CD14-positive monocyte (primary cell): Measurements from ENCODE around the gene MBL2. TPM values are rescaled to one million over a fixed set of nuclear protein-coding genes. Genes with fewer than 3 reads are reported as not detected.

Experiments
- DNase-seq, 3 donors: peaks; one replicate each; pipeline ENCODE4 v3.0.0-alpha.2; 2011 to 2022
- H2AFZ ChIP-seq: 2 replicates; pipeline ENCODE4 v1.6.0; 2012; ENCODE audit warnings: mild to moderate bottlenecking, low read depth, low read length, inconsistent platforms; ENCODE audit not compliant: insufficient read depth, poor library complexity, severe bottlenecking
- H3K27ac ChIP-seq, 2 donors: 1 replicate in 1 of 2; 2 replicates in 1 of 2; pipeline ENCODE4 v1.5.1; 2012 to 2013; ENCODE audit warnings: low read length in 2 of 2, control low read depth in 1 of 2, inconsistent platforms in 1 of 2, low read depth in 1 of 2, mild to moderate bottlenecking in 1 of 2
- H3K27me3 ChIP-seq, 2 donors: one replicate each; pipeline versions ENCODE4 v1.6.0 to v1.6.1; 2011 to 2013; ENCODE audit warnings: low read length in 2 of 2; ENCODE audit not compliant: control insufficient read depth in 2 of 2, insufficient read depth in 2 of 2
- H3K36me3 ChIP-seq, 2 donors: replicated peaks in 1 of 2; 1 replicate in 1 of 2; 2 replicates in 1 of 2; pipeline versions ENCODE4 v1.5.1 to v1.6.1; 2012 to 2013; ENCODE audit warnings: low read length in 2 of 2, control low read depth in 1 of 2, inconsistent platforms in 1 of 2, mild to moderate bottlenecking in 1 of 2; ENCODE audit not compliant: insufficient read depth in 2 of 2, control insufficient read depth in 1 of 2
- H3K4me1 ChIP-seq, 2 donors: 1 replicate in 1 of 2; 2 replicates in 1 of 2; pipeline versions ENCODE4 v1.5.1 to v1.6.1; 2012 to 2013; ENCODE audit warnings: low read length in 2 of 2, control low read depth in 1 of 2, inconsistent platforms in 1 of 2, mild to moderate bottlenecking in 1 of 2, moderate library complexity in 1 of 2; ENCODE audit not compliant: insufficient read depth in 2 of 2, control insufficient read depth in 1 of 2
- H3K4me2 ChIP-seq: replicated peaks from 2 replicates; pipeline ENCODE3; 2012; ENCODE audit warnings: low read length, moderate library complexity, mild to moderate bottlenecking; ENCODE audit not compliant: poor library complexity, severe bottlenecking; ENCODE audit errors: extremely low read depth
- H3K4me3 ChIP-seq, 3 experiments: fragments of 200-600 bp in 1 of 3; sonication (generic) in 1 of 3; replicated peaks in 1 of 3; 1 replicate in 2 of 3; 2 replicates in 1 of 3; pipeline ENCODE4 v1.5.1; 2011 to 2013; ENCODE audit warnings: low read length in 3 of 3, mild to moderate bottlenecking in 3 of 3, control low read depth in 2 of 3, low read depth in 2 of 3, inconsistent platforms in 1 of 3, moderate library complexity in 1 of 3
- H3K79me2 ChIP-seq: 2 replicates; pipeline ENCODE4 v1.6.0; 2012; ENCODE audit warnings: mild to moderate bottlenecking, control low read depth, inconsistent platforms, low read length, moderate library complexity; ENCODE audit not compliant: insufficient read depth
- H3K9ac ChIP-seq: 2 replicates; pipeline ENCODE4 v1.6.0; 2017; ENCODE audit warnings: low read length, mild to moderate bottlenecking; ENCODE audit not compliant: insufficient read depth, poor library complexity, severe bottlenecking
- H3K9me3 ChIP-seq, 2 donors: replicated peaks in 1 of 2; 1 replicate in 1 of 2; 2 replicates in 1 of 2; pipeline versions ENCODE4 v1.5.1 to v1.6.1; 2012 to 2013; ENCODE audit warnings: low read length in 2 of 2, control low read depth in 1 of 2; ENCODE audit not compliant: control insufficient read depth in 1 of 2, insufficient read depth in 1 of 2
- H4K20me1 ChIP-seq: 2 replicates; pipeline ENCODE4 v1.6.0; 2012; ENCODE audit warnings: mild to moderate bottlenecking, low read length, control low read depth, moderate library complexity; ENCODE audit not compliant: insufficient read depth
- H3K27ac Mint-ChIP-seq, 7 donors: one replicate each; pipeline ENCODE4 v1.8.0; 2020; ENCODE audit warnings: mild to moderate bottlenecking in 7 of 7, mixed read lengths in 7 of 7, moderate library complexity in 6 of 7, inconsistent platforms in 2 of 7
- H3K27me3 Mint-ChIP-seq, 3 donors: one replicate each; pipeline ENCODE4 v1.8.0; 2021 to 2022; ENCODE audit warnings: low read depth in 3 of 3, mild to moderate bottlenecking in 3 of 3, mixed read lengths in 3 of 3, moderate library complexity in 3 of 3, inconsistent platforms in 1 of 3
- H3K36me3 Mint-ChIP-seq, 2 donors: one replicate each; pipeline ENCODE4 v1.8.0; 2020; ENCODE audit warnings: mixed read lengths in 2 of 2, inconsistent platforms in 1 of 2, mild to moderate bottlenecking in 1 of 2
- H3K4me1 Mint-ChIP-seq: one replicate; pipeline ENCODE4 v1.8.0; 2020; ENCODE audit warnings: mild to moderate bottlenecking, mixed read lengths
- H3K4me3 Mint-ChIP-seq, 2 donors: one replicate each; pipeline ENCODE4 v1.8.0; 2020; ENCODE audit warnings: mild to moderate bottlenecking in 2 of 2, mixed read lengths in 2 of 2, moderate library complexity in 1 of 2
- H3K9me3 Mint-ChIP-seq, 7 donors: one replicate each; pipeline ENCODE4 v1.8.0; 2020 to 2022; ENCODE audit warnings: mixed read lengths in 7 of 7, mild to moderate bottlenecking in 6 of 7, moderate library complexity in 6 of 7, inconsistent platforms in 2 of 7
- CTCF ChIP-seq: fragments of 200-600 bp; IDR thresholded peaks from one replicate; pipeline ENCODE4 v1.8.0; 2022; ENCODE audit warnings: antibody characterized with exemption, mild to moderate bottlenecking
- WGBS: methylation state at CpG from one replicate; pipeline ENCODE4 v1.1.5; 2013; ENCODE audit warnings: missing lambda C conversion rate; ENCODE audit not compliant: insufficient coverage; 5-methylcytosine and 5-hydroxymethylcytosine counted together
- intact Hi-C, 2 donors: fragments of 100-400 bp; cut with micrococcal nuclease; formaldehyde crosslinking; loops; one replicate each; pipeline versions ENCODE4 v1.15.0 to v1.15.1; 2023
- polyA plus RNA-seq, 3 donors: library from polyadenylated mRNA; depleted of rRNA in 1 of 3; unstranded in 2 of 3; stranded (reverse) in 1 of 3; fragments of 300-500 nt in 2 of 3; fragments of >200 nt in 1 of 3; fragmentation: Illumina TruSeq in 2 of 3; gene quantifications; 1 replicate in 2 of 3; 2 replicates in 1 of 3; pipeline ENCODE4 v1.2.3, GENCODE V29; 2012 to 2021

Gene MBL2
- polyA plus RNA-seq, 3 donors = not detected

GRCh38 chr10:52744057-52744805 lies 28.4 kb downstream of the MBL2 start:
- Mint-ChIP-seq H3K27me3 (peaks cover 0 to 4% (median 0%) of the 10 kb centered on the region in 3 donors), H3K4me1 (no peaks in the 10 kb centered on the region), H3K36me3 (no peaks in the 10 kb centered on the region), H3K9me3 (no peaks in the 10 kb centered on the region), H3K4me3 (no peak overlapping the region), H3K27ac (peak overlapping the region in 1 of 7 donors; percentile 6)
- intact Hi-C loops = loop anchor here in 1 of 2 donors (5.0 kb wide), 1 partner anchor 33 kb away; no protein-coding TSS in a partner anchor
- no peak for TF ChIP-seq CTCF
- Histone ChIP-seq H3K4me1 (no peaks in the 10 kb centered on the region), H3K9me3 (no peaks in the 10 kb centered on the region), H3K27me3 (no peaks in the 10 kb centered on the region), H3K36me3 (no peaks in the 10 kb centered on the region), H3K4me3 (no peak overlapping the region), H4K20me1 (no peaks in the 10 kb centered on the region), H3K79me2 (no peaks in the 10 kb centered on the region), H2AFZ (no peak overlapping the region), H3K4me2 (no peak overlapping the region), H3K9ac (no peak overlapping the region), H3K27ac (no peak overlapping the region)
- 76% methylated on average over 6 of the region's 8 CpGs for WGBS
- DNase-seq = no peak

- Mint-ChIP-seq H3K36me3 (no peaks in the 10 kb centered on the region), H3K4me3 (no peak overlapping the region), H3K27ac (no peak overlapping the region), H3K9me3 (no peaks in the 10 kb centered on the region), H3K27me3 (peaks cover 0 to 4% (median 0%) of the 10 kb centered on the region in 3 donors), H3K4me1 (no peaks in the 10 kb centered on the region)
- H3K27me3 ChIP-seq = no peaks in the 10 kb centered on the region
- H3K79me2 ChIP-seq = no peaks in the 10 kb centered on the region
- 50% methylated on average over 1 of the region's 3 CpGs for WGBS
- no peak overlapping the region for H2AFZ ChIP-seq
- no peak for DNase-seq
- no peak overlapping the region for H3K27ac ChIP-seq
- intact Hi-C loops = loop anchor here in 1 of 2 donors (5.0 kb wide), 1 partner anchor 35 kb away; no protein-coding TSS in a partner anchor
- no peak overlapping the region for H3K4me3 ChIP-seq
- no peak overlapping the region for H3K4me2 ChIP-seq
- TF ChIP-seq CTCF = no peak
- no peaks in the 10 kb centered on the region for H3K9me3 ChIP-seq
- H3K9ac ChIP-seq = no peak overlapping the region
- no peaks in the 10 kb centered on the region for H3K36me3 ChIP-seq
- no peaks in the 10 kb centered on the region for H3K4me1 ChIP-seq
- no peaks in the 10 kb centered on the region for H4K20me1 ChIP-seq
These were observed 29.9 kb downstream of the MBL2 start for GRCh38 chr10:52742731-52743130.
